GM12873 (cell line): ENCODE data around the gene MDM1.

Source experiments
- TF ChIP-seq, protein P1 (sequence below): IDR thresholded peaks from 2 replicates; pipeline ENCODE4 v1.5.1; 2012; ENCODE audit warnings: low read depth, mild to moderate bottlenecking, moderate library complexity, low read length, control low read depth; ENCODE audit not compliant: insufficient read depth; ENCODE audit errors: missing control alignments

The MDM1 gene

DNA sequence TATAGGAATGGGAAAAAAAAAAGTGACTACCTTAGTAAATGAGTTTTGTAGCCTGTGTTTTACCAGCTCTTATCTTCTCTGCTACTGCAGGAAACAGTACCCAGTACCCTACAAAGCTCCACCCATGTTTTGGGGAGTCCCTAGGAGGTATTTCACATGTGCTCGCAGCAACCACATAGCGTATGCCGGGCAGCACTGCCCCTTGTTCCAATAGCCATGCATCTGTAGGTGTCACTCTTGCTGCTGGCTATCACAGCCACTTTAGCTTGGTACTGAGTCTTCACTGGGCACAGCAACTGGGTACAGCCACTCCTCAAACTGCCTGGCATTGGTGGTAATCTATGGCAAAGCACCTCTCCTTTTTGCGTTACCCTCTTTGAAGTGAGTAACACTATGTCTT, 2.0 kb upstream of the MDM1 start:
- TF ChIP-seq, protein P1, sequence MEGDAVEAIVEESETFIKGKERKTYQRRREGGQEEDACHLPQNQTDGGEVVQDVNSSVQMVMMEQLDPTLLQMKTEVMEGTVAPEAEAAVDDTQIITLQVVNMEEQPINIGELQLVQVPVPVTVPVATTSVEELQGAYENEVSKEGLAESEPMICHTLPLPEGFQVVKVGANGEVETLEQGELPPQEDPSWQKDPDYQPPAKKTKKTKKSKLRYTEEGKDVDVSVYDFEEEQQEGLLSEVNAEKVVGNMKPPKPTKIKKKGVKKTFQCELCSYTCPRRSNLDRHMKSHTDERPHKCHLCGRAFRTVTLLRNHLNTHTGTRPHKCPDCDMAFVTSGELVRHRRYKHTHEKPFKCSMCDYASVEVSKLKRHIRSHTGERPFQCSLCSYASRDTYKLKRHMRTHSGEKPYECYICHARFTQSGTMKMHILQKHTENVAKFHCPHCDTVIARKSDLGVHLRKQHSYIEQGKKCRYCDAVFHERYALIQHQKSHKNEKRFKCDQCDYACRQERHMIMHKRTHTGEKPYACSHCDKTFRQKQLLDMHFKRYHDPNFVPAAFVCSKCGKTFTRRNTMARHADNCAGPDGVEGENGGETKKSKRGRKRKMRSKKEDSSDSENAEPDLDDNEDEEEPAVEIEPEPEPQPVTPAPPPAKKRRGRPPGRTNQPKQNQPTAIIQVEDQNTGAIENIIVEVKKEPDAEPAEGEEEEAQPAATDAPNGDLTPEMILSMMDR, result peak; percentile 23

DNA sequence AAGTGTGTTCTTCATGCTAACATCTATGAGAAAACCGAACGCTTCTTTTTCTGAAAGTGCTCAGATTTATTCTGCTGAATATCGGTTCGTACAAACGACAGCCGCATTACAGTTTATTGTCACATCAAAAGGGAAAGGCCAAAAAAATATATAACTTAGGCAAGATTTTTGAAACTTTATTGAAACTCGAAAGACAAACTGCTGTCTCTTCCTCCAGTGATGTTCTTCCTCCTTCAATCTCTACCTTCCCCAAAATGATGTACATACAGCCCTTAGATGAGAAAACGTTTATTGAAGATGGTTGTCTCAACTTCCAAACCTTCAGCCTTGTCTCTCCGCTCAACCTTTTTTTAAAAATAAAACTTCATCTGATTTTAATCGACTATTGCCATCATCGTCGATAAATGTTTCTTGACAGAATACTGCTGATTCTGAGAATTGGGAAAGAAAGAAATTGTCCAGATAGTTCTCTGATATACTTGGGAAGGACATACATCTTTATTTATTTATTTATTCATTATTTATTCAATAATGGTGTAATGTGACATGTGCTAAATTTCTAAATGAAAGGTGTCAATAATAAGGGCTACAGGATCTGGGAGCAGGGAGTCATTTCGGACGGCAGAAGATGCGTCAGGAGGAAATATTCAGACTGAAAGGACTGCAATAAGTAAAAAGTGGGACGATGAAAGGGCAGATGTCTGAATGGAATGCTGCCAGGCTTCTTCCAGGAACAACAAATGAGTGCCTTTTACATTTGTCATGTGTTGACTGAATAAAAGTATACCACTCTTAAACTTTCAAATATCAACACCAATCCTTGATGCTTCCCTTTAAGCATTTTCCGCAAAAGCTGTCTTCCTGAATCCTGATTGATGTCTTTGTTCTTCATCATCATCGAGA, 817 bp upstream of the MDM1 start:
- TF ChIP-seq, protein P1, result no peak

DNA sequence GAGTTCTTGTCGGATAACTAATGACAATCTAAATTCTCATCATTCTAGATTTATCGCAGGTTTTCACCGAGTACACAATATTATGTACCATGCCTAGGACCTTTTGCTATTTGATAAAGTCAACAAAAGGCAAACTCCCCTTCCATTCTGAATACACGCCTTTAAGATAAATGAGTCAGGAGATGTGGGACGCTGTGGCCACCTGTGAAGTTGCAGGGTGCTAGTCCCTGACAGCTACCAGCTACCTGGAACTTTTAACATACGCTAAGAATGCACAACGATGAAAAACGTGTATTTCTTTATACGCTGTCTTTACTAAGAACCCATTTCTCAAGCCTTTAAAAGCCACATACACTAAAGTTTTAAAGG, 678 bp downstream of the MDM1 start:
- TF ChIP-seq, protein P1, result peak; percentile 4

DNA sequence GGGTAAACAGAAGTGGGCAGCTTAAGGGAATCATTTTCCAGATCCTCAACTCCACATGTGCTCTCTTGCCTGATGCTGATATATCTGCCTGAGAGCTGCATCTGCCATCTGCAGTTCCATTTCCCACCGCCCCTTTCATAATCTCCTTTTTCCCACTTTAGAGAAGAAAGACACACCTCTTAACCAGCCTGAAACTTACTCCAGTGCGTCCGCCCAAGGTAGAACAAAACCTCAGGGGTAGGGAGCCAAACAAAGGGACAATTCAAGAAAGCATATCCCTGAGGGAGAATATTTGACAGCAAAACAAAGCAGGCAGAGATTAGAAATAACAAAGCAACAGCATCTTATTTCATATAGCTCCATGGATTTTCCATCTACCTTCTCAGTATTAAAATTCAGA, 4.3 kb downstream of the MDM1 start:
- TF ChIP-seq, protein P1, result no peak

DNA sequence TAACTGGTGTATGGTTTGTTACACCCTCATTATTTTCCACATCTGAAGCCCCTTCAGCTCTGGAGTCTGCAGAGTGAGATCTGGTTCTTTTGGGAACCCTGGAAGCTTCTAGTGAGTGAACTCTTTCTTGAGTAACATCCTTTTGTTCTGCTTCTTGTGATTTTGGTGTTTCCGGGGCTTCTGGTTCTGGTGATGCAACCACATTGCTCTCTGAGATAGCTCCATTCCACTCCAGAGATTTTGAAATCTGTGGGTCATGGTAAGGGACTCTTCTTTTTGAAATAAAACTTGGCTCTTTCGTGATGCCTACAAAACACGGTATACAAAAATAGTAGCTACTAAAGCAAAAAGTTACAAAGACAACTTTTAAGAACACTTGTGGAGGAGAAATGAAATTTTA, 5.4 kb downstream of the MDM1 start:
- TF ChIP-seq, protein P1, result no peak

DNA sequence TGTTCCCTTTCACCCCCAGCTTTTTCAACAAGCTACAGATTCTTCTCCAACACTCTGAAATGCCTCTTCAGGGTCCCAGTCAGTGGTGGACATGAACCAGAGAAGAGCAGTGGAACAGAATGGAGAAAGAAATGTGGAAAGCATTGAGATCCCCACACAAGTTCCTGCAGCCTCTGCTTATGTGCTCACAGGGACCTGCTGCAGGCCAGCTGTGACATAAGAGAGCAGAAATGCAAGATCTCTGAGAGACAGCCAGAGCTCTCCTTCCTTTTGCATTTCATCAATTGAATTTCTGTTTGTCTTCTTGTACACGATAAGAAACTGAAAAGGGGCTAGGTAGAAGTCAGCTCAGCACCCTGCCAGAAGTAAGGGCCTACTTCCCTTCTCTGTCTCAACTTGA, 6.2 kb downstream of the MDM1 start:
- TF ChIP-seq, protein P1, result no peak

DNA sequence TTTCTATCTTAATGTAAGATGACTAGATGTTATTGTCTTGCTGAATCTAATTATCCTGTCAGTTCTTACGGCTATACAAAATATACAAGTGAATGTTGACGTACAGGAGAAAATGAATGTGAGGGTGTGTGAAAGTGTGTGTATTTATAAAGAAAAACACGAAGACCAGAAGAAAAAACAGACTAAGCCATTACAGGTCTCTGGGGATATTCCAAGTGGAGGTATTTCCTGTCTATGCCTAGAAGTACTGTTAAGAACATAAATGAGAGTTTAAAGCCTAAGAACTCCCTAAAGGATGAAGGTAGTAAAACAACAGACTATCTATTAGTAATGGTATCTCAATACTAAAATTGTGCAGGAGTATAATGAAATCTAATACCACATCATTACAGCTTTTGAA, 7.6 kb downstream of the MDM1 start:
- TF ChIP-seq, protein P1, result no peak
